ENCODE data around the gene DOCK9. TPM values are rescaled to one million over a fixed set of nuclear protein-coding genes. Genes with fewer than 3 reads are reported as not detected.

The DOCK9 gene
- total RNA-seq, 1 donor from 2014 or later: 88.4 TPM

DNA sequence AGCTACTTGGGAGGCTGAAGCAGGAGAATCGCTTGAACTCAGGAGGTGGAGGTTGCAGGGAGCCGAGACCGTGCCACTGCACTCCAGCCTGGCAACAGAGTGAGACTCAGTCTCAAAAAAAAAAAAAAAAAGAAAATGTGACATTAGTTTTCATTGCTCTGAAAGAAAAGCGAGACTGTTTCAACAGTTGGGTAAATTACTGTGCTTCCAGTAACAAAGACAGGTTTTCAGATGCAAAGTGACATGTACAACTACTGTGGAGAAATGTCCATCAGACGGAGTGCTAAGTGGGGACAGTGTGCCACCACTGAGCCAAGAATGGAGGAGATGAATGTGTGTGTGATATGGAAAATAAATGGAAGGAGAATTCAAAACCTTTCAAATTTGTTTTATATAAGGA lies 201.2 kb downstream of the DOCK9 start:
- Histone ChIP-seq H3K4me3 (no peak overlapping the region), H3K9me3 (no peaks in the 10 kb centered on the region), H3K27ac (no peak overlapping the region), H3K36me3 (no peaks in the 10 kb centered on the region), H3K27me3 (no peaks in the 10 kb centered on the region), H3K4me1 (no peaks in the 10 kb centered on the region)
- TF ChIP-seq POLR2A (IDR thresholded peaks at IDR 0.05) (no peak), POLR2AphosphoS5 (IDR thresholded peaks at IDR 0.05; ENCODE audit: insufficient read depth in 1 of 2, low read depth in 1 of 2) (no peak)
- TF ChIP-seq, protein P1, sequence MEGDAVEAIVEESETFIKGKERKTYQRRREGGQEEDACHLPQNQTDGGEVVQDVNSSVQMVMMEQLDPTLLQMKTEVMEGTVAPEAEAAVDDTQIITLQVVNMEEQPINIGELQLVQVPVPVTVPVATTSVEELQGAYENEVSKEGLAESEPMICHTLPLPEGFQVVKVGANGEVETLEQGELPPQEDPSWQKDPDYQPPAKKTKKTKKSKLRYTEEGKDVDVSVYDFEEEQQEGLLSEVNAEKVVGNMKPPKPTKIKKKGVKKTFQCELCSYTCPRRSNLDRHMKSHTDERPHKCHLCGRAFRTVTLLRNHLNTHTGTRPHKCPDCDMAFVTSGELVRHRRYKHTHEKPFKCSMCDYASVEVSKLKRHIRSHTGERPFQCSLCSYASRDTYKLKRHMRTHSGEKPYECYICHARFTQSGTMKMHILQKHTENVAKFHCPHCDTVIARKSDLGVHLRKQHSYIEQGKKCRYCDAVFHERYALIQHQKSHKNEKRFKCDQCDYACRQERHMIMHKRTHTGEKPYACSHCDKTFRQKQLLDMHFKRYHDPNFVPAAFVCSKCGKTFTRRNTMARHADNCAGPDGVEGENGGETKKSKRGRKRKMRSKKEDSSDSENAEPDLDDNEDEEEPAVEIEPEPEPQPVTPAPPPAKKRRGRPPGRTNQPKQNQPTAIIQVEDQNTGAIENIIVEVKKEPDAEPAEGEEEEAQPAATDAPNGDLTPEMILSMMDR (IDR thresholded peaks at IDR 0.05): no peak
- intact Hi-C loops (cut with DNase I): no loop called here
- no peak for DNase-seq (ENCODE audit: extremely low spot score in 2 of 2)

DNA sequence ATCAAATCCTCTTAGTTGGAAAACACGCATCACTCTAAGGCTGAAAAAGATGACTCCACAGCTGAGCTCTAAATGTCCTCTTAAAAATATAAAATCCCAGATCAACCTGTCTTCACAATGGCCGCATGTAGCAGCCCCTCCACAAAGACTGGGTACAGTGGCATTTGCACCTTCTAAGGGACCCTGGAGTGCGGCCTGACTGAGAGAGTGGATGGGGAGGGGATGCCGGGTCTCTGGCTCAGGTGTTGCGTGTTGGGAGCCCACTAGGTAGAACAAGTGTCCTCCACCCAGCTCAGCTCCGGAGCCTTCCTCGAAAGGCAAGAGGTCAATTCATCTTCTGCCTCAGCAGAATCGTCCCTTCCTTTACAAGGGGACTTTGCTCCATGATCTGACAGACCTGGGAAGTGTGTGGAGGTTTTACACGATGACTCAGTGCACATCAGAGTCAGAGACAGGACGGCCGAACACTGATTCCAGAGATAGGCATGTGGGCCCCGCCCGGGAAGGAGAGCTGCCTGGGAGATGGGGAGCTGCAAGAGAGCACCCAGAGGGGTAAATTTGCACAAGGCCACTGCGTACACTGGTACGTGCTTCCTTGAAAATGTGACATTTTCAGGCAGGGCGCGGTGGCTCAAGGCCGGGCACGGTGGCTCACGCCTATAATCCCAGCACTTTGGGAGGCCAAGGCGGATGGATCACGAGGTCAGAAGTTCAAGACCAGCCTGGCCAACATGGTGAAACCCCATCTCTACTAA lies 201.8 kb downstream of the DOCK9 start:
- no peaks in the 10 kb centered on the region for H3K36me3 ChIP-seq
- no peak for TF ChIP-seq POLR2A (IDR thresholded peaks at IDR 0.05)
- TF ChIP-seq, protein P1 (IDR thresholded peaks at IDR 0.05): no peak
- no peak for TF ChIP-seq POLR2AphosphoS5 (IDR thresholded peaks at IDR 0.05; ENCODE audit: insufficient read depth in 1 of 2, low read depth in 1 of 2)
- no peaks in the 10 kb centered on the region for H3K4me1 ChIP-seq
- H3K27ac ChIP-seq: no peak overlapping the region
- H3K9me3 ChIP-seq: no peaks in the 10 kb centered on the region
- no peak overlapping the region for H3K4me3 ChIP-seq
- intact Hi-C loops (cut with DNase I): no loop called here
- no peak for DNase-seq (ENCODE audit: extremely low spot score in 2 of 2)
- no peaks in the 10 kb centered on the region for H3K27me3 ChIP-seq

DNA sequence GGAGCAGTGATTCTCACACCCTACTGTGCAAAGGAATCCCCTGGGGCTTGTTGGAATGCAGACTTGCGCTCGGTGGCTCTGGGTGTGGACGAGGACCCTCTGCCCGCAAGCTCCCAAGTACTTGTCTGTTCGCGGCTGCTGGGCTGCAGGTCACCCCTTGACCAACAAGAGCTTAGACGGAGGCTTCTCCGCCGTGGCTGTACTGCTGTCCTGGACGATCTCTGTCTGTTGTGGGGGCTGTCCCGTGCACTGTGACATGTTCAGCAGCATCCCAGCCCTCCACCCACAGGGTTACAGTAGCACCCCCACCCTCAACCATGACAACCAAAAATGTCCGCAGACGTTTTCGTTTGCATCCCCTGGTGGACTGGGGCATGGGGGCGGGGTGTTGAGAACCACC lies 202.5 kb downstream of the DOCK9 start:
- intact Hi-C loops (cut with DNase I): no loop called here
- Histone ChIP-seq H3K27ac (no peak overlapping the region), H3K36me3 (no peaks in the 10 kb centered on the region), H3K27me3 (no peaks in the 10 kb centered on the region), H3K4me1 (no peaks in the 10 kb centered on the region), H3K9me3 (no peaks in the 10 kb centered on the region), H3K4me3 (no peak overlapping the region)
- DNase-seq (ENCODE audit: extremely low spot score in 2 of 2): no peak
- TF ChIP-seq, protein P1 (IDR thresholded peaks at IDR 0.05): no peak
- TF ChIP-seq POLR2A (IDR thresholded peaks at IDR 0.05): no peak
- no peak for TF ChIP-seq POLR2AphosphoS5 (IDR thresholded peaks at IDR 0.05; ENCODE audit: insufficient read depth in 1 of 2, low read depth in 1 of 2)

DNA sequence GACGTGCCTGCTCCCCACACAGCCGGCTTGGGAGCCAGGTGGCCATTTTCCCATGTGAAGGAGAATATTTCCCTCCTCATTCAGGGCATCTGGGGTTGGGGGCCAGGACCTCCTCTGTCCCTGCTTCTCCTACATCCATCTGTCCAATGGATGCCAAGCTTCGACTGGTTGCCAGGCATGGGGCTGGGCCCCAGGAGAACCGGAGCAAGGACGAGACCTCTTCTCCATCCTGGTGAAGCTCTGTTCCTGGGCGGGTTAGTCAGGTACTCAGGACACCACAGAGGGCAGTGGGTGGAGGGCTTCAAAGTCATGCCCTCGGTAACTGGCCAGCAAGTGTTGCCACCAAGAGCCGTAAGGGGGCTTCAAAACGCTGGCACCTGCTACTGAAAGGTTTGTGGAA lies 203.1 kb downstream of the DOCK9 start:
- intact Hi-C loops (cut with DNase I): no loop called here
- TF ChIP-seq, protein P1 (IDR thresholded peaks at IDR 0.05): no peak
- TF ChIP-seq POLR2A (IDR thresholded peaks at IDR 0.05) (no peak), POLR2AphosphoS5 (IDR thresholded peaks at IDR 0.05; ENCODE audit: insufficient read depth in 1 of 2, low read depth in 1 of 2) (no peak)
- no peak for DNase-seq (ENCODE audit: extremely low spot score in 2 of 2)

DNA sequence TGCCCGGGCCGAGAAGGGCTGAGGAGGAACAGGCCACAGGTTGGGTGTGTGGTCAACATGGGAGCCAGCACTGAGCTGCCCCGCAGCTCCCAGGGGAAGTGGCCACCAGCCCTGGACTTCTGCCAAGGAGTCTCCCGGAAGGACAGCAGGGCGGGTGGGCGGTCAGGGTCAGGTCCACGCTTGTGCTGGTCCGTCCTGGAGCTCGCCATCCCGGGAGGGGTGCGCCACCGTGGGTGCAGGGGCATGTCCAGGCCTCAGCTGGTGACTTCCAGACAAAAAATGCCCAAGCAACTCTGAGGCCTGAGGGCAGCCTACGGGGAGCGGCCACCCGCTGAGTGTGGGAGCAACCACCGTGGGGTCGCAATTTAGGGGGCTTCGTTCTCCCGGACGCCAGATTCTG lies 203.9 kb downstream of the DOCK9 start:
- Histone ChIP-seq H3K9me3 (no peaks in the 10 kb centered on the region), H3K27ac (no peak overlapping the region), H3K36me3 (no peaks in the 10 kb centered on the region), H3K4me3 (no peak overlapping the region), H3K27me3 (no peaks in the 10 kb centered on the region), H3K4me1 (no peaks in the 10 kb centered on the region)
- no peak for TF ChIP-seq POLR2AphosphoS5 (IDR thresholded peaks at IDR 0.05; ENCODE audit: insufficient read depth in 1 of 2, low read depth in 1 of 2)
- TF ChIP-seq, protein P1 (IDR thresholded peaks at IDR 0.05): no peak
- TF ChIP-seq POLR2A (IDR thresholded peaks at IDR 0.05): no peak
- DNase-seq (ENCODE audit: extremely low spot score in 2 of 2): no peak
- intact Hi-C loops (cut with DNase I): no loop called here

More for the DNA sequence above, 203.1 kb downstream of the DOCK9 start:
- Histone ChIP-seq H3K4me3 (no peak overlapping the region), H3K27ac (no peak overlapping the region), H3K27me3 (no peaks in the 10 kb centered on the region), H3K4me1 (no peaks in the 10 kb centered on the region), H3K36me3 (no peaks in the 10 kb centered on the region), H3K9me3 (no peaks in the 10 kb centered on the region)
